Left ventricle myocardium inferior (tissue), 1 donor: ENCODE results near the gene PDCD2. TPM values are rescaled to one million over a fixed set of nuclear protein-coding genes. Genes with fewer than 3 reads are reported as not detected.
A peak's percentile ranks its signal among the peaks of the same experiment; 100 is the strongest.

Experiments
- DNase-seq: peaks from one replicate; pipeline ENCODE4 v3.0.0-alpha.2; 2020
- H3K27ac ChIP-seq: fragments of 200-600 bp; replicated peaks from 2 replicates; pipeline ENCODE4 v1.8.0; 2021
- H3K27me3 ChIP-seq: fragments of 200-600 bp; 2 replicates; pipeline ENCODE4 v1.8.0; 2021; ENCODE audit warnings: low read depth
- H3K36me3 ChIP-seq: fragments of 200-600 bp; 2 replicates; pipeline ENCODE4 v1.8.0; 2021
- H3K4me1 ChIP-seq: fragments of 200-600 bp; 2 replicates; pipeline ENCODE4 v1.8.0; 2021
- H3K4me3 ChIP-seq: fragments of 200-600 bp; 2 replicates; pipeline ENCODE4 v1.8.0; 2021; ENCODE audit warnings: mild to moderate bottlenecking, moderate library complexity
- H3K9me3 ChIP-seq: fragments of 200-600 bp; replicated peaks from 2 replicates; pipeline ENCODE4 v1.8.0; 2021
- CTCF ChIP-seq: fragments of 200-600 bp; IDR thresholded peaks from 2 replicates; pipeline ENCODE4 v1.8.0; 2021; ENCODE audit warnings: antibody characterized with exemption, mild to moderate bottlenecking, borderline replicate concordance
- intact Hi-C: fragments of 100-400 bp; cut with micrococcal nuclease; formaldehyde crosslinking; loops from one replicate; pipeline ENCODE4 v1.11.0; 2022
- total RNA-seq: library from RNA; stranded (reverse); fragmentation: NEBNext Ultra II Directional; extraction: Animal tissue kit (Norgen Biotek cat#: 25700); gene quantifications from one replicate; pipeline ENCODE4 v1.2.1, GENCODE V29; 2021
- donor health status: DM: no; HTN: yes; CAD: no; lungs with severe emphysema.

The PDCD2 gene
- total RNA-seq, 1 donor from 2014 or later = 30.6 TPM

DNA sequence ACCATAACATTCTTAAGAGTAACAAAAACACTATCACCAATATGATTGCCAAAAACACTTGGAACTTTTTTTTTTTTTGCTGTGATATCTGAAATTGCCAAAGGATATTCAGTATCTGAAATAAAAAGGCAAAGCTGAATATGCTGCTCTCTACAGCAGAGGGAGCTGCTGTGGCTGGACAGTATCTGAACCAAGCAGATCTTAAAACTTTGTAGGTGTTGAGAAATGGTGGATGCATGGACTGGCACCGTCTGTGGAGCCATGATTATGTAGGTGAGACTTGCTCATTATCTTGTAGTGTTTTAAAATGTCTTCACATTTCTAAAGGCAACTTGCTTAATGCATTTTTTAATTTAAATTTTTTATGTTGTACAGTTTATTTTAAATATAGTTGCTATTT lies 9.2 kb downstream of the PDCD2 start:
- Histone ChIP-seq H3K4me3 (no peak overlapping the region), H3K9me3 (no peaks in the 10 kb centered on the region), H3K27ac (no peak overlapping the region), H3K36me3 (peaks cover 87% of the 10 kb centered on the region), H3K27me3 (no peaks in the 10 kb centered on the region), H3K4me1 (no peaks in the 10 kb centered on the region)
- DNase-seq = no peak
- TF ChIP-seq CTCF = peak; percentile 10
- intact Hi-C loops = no loop called here

DNA sequence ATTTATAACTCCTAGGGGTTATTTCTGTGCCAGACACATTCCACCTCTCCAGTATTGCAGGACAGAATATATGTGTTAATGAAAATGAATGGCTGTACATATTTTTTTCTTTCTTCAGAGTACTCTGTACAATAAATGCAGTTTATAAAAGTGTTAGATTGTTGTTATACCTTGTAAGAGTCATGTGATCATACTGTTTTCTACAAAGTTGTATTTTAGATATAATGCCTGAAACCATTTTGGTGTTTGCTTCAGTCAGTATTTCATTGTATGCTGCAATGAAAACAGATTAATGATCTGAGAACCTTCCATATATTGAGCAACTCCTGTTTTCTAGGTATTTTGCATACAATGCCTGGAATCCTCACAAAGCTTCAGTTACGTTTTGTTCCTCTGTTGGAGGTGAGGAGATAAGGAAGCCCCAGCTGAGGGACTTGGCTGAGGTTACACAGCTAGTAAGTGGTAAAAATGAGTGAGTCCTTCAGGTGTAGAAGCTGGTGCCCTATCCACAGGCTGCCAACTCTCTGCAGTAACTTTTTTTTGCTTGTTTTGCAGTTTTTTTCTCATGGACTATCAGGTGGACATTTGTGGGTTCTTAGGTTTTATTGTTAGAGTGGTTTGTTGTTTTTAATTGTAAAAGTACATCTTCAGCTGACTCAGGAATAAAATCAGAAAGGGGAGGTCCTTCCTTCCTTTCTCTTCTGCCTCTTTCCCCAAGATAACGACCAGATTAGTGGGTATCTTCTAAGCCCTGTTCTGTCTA lies 11.6 kb downstream of the PDCD2 start:
- TF ChIP-seq CTCF = no peak
- Histone ChIP-seq H3K27me3 (no peaks in the 10 kb centered on the region), H3K36me3 (peaks cover 87% of the 10 kb centered on the region), H3K4me3 (no peak overlapping the region), H3K27ac (no peak overlapping the region), H3K4me1 (no peaks in the 10 kb centered on the region), H3K9me3 (no peaks in the 10 kb centered on the region)
- no peak for DNase-seq
- intact Hi-C loops = no loop called here

DNA sequence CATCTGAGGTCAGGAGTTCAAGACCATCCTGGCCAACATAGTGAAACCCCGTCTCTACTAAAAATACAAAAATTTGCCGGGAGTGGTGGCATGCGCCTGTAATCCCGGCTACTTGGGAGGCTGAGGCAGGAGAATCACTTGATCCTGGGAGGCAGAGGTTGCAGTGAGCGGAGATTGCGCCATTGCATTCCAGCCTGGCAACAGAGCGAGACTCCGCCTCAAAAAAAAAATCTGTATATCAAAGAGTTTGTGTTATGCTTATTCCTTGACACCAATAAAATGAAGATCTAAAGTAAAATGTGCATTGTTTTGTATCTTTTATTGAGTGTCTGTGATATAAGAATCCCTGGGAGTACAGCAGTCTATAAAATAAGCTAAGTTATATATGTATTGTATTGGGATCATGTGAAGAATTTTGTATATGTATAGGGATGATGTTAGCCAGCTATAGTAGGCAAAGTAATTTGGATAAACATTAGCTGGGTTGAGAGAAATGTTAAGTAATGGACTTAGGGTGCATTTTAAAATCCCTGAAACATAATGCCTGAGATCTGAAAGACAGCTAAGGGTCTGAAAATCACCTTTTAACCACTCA lies 19.4 kb downstream of the PDCD2 start:
- intact Hi-C loops = no loop called here
- H3K9me3 ChIP-seq = no peaks in the 10 kb centered on the region
- H3K4me1 ChIP-seq = no peaks in the 10 kb centered on the region
- peaks cover 98% of the 10 kb centered on the region for H3K36me3 ChIP-seq
- no peak for DNase-seq
- H3K27ac ChIP-seq = no peak overlapping the region
- no peaks in the 10 kb centered on the region for H3K27me3 ChIP-seq
- H3K4me3 ChIP-seq = no peak overlapping the region
- TF ChIP-seq CTCF = no peak

DNA sequence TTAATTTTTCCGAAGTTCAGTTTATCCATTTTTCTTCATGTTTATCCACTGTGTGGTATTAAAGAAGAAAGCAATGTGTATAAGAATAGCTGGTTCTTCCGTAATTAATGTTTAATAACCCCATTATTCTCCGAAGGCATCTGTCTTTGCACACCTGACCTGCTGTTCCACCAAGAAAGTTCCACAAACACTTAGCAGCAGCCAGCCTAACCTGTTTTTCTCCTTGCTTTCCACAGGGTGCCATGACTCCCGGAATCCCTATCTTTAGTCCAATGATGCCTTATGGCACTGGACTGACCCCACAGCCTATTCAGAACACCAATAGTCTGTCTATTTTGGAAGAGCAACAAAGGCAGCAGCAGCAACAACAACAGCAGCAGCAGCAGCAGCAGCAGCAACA lies 22.9 kb downstream of the PDCD2 start:
- DNase-seq = no peak
- no peak for TF ChIP-seq CTCF
- intact Hi-C loops = no loop called here
- Histone ChIP-seq H3K36me3 (peaks cover 87% of the 10 kb centered on the region), H3K4me3 (no peak overlapping the region), H3K4me1 (no peaks in the 10 kb centered on the region), H3K27me3 (no peaks in the 10 kb centered on the region), H3K9me3 (no peaks in the 10 kb centered on the region), H3K27ac (no peak overlapping the region)

- no peak for DNase-seq
- Histone ChIP-seq H3K4me3 (peak overlapping the region; percentile 98), H3K27me3 (no peaks in the 10 kb centered on the region), H3K9me3 (no peaks in the 10 kb centered on the region), H3K36me3 (peaks cover 28% of the 10 kb centered on the region), H3K4me1 (peaks cover 55% of the 10 kb centered on the region), H3K27ac (no peak overlapping the region)
- intact Hi-C loops = no loop called here
- TF ChIP-seq CTCF = no peak
Observed at GRCh38 chr6:170555305-170555704, 29.1 kb downstream of the PDCD2 start.
